Testis (tissue), 3 donors: ENCODE measurements around the gene XRCC4. TPM values are rescaled to one million over a fixed set of nuclear protein-coding genes. Genes with fewer than 3 reads are reported as not detected.

Experiments
- DNase-seq: peaks from one replicate; pipeline ENCODE4 v3.0.0-alpha.2; 2019
- H3K27ac ChIP-seq, 2 donors: fragments of 200-600 bp; sonication (generic); one replicate each; pipeline ENCODE4 v1.5.1; 2019
- H3K27me3 ChIP-seq: fragments of 200-600 bp; sonication (generic); one replicate; pipeline ENCODE4 v1.5.1; 2019
- H3K36me3 ChIP-seq: fragments of 200-600 bp; sonication (generic); one replicate; pipeline ENCODE4 v1.5.1; 2017; ENCODE audit warnings: low read depth; ENCODE audit errors: missing control alignments
- H3K4me1 ChIP-seq: fragments of 200-600 bp; sonication (generic); one replicate; pipeline ENCODE4 v1.5.1; 2019
- H3K4me3 ChIP-seq, 2 donors: fragments of 200-600 bp; sonication (generic); one replicate each; pipeline ENCODE4 v1.5.1; 2017 to 2019
- H3K9me3 ChIP-seq: fragments of 200-600 bp; sonication (generic); one replicate; pipeline ENCODE4 v1.5.1; 2017
- POLR2A ChIP-seq: fragments of 450-650 bp; IDR thresholded peaks from one replicate; pipeline ENCODE4 v1.6.1; 2017; ENCODE audit warnings: antibody characterized with exemption, mild to moderate bottlenecking, moderate library complexity
- intact Hi-C: fragments of 100-400 bp; cut with DNase I; formaldehyde crosslinking; loops from one replicate; pipeline ENCODE4 v1.15.1; 2023; ENCODE audit warnings: low total_unique reads
- polyA plus RNA-seq: library from polyadenylated mRNA; stranded (reverse); fragments of 350-450 nt; fragmentation: Illumina TruSeq; extraction: RNeasy Lipid Tissue Mini Kit (QIAGEN cat#74804); gene quantifications from one replicate; pipeline ENCODE4 v1.2.3, GENCODE V29; 2014; ENCODE audit warnings: low read depth, low replicate concordance; ENCODE audit not compliant: insufficient read depth
- small RNA-seq, 2 donors: library from RNA; depleted of rRNA; stranded (forward); fragments of <200 nt; gene quantifications; one replicate each; pipeline ENCODE3, GENCODE V24; 2016
- total RNA-seq, 2 donors: library from RNA; depleted of rRNA; stranded (reverse); fragments of >200 nt; gene quantifications; one replicate each; pipeline ENCODE4 v1.2.3, GENCODE V29; 2016
- TF ChIP-seq, protein P1 (sequence below), 3 experiments: fragments of 450-650 bp in 2 of 3; fragments of 200-600 bp in 1 of 3; sonication (generic) in 1 of 3; IDR thresholded peaks; one replicate each; pipeline ENCODE4 v1.5.1; 2016 to 2019; ENCODE audit warnings: antibody characterized with exemption in 3 of 3, mild to moderate bottlenecking in 2 of 3, moderate library complexity in 1 of 3

XRCC4 gene
- total and polyA plus RNA-seq, 3 donors from 2014 or later, result 14.2 to 23.3 (median 17.1) TPM

DNA sequence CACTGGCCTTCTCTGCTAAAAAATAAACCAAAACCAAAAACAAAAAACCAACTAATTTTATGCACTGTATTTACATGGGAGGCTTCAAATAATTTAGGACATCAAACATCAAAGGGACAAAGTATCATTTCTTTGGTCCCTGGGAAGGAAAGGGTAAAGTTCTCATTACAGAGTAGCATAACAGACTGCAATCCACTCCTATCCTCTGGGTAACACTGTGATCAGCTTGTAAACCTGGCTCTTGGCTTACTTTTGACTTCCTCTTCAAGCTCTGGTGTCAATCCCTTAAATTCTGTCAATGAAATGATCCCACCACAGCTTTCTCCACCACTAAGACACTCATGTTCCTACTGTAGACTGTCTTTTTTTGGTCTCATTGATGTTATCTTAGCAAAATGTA is 324.4 kb downstream of the XRCC4 start:
- TF ChIP-seq, protein P1, sequence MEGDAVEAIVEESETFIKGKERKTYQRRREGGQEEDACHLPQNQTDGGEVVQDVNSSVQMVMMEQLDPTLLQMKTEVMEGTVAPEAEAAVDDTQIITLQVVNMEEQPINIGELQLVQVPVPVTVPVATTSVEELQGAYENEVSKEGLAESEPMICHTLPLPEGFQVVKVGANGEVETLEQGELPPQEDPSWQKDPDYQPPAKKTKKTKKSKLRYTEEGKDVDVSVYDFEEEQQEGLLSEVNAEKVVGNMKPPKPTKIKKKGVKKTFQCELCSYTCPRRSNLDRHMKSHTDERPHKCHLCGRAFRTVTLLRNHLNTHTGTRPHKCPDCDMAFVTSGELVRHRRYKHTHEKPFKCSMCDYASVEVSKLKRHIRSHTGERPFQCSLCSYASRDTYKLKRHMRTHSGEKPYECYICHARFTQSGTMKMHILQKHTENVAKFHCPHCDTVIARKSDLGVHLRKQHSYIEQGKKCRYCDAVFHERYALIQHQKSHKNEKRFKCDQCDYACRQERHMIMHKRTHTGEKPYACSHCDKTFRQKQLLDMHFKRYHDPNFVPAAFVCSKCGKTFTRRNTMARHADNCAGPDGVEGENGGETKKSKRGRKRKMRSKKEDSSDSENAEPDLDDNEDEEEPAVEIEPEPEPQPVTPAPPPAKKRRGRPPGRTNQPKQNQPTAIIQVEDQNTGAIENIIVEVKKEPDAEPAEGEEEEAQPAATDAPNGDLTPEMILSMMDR (IDR thresholded peaks at IDR 0.05), result no peak
- TF ChIP-seq POLR2A, result no peak
- no peak for DNase-seq
- Histone ChIP-seq H3K27me3 (no peaks in the 10 kb centered on the region), H3K27ac (no peak overlapping the region), H3K4me1 (no peaks in the 10 kb centered on the region), H3K9me3 (no peaks in the 10 kb centered on the region), H3K4me3 (no peak overlapping the region), H3K36me3 (no peaks in the 10 kb centered on the region)
- intact Hi-C loops, result no loop called here

Small RNA genes lying within 50 kb of the gene (small RNA-seq; reads per million reads assigned to genes)
- gene SCARNA18, result 1.5 to 1.7 reads per million in 2 donors

Other genes starting within 250 kb of the XRCC4 start
- gene TMEM167A, start 153 bp upstream of the XRCC4 start, total RNA-seq, result 10 to 100 TPM; 34.7 to 39.0 TPM
- gene TMEM167A, start 153 bp upstream of the XRCC4 start, polyA plus RNA-seq, result 47.7 TPM